ENCODE data around the gene UBA6. TPM values are rescaled to one million over a fixed set of nuclear protein-coding genes. Genes with fewer than 3 reads are reported as not detected.
A peak's percentile ranks its signal among the peaks of the same experiment; 100 is the strongest.
"Not testable (repeated sequence)": the region's sequence is repeated elsewhere in the genome, so short reads cannot be mapped to it uniquely, and the experiment has no call there.

Gene UBA6
- total RNA-seq, result 10 to 100 TPM; 28.9 to 64.0 (median 41.5) TPM

GRCh38 chr4:67700738-67701516 lies at the start of gene UBA6:
UBA6 (minus strand) TSS chr4:67701155; CDS start chr4:67701119, 36 bp downstream.
- WGBS, 10 experiments, result 0 to 10% (median 0%) methylated on average over 2 to 13 of the region's 57 CpGs; no CpG with 5 or more reads in 3 of the 10 experiments
- Histone ChIP-seq H3K4me3 (peak within 1 kb of the TSS; percentile 67 to 96 (median 92)), H3K27ac (peak within 1 kb of the TSS; percentile 91 to 94), H3K4me1 (replicated peaks in 1 of 2) (peaks cover 5 to 17% of the 10 kb centered on the region in 2 donors)
- in situ Hi-C loops (cut with MboI; ENCODE audit: low pct_unique_long_range_greater_than_20kb in 2 of 9, low sequenced_read_pairs in 9 of 9, unreplicated experiment in 9 of 9), result no loop called here
- peak; percentile 91 to 97 (median 96) for ATAC-seq (replicated peaks in 6 of 8)

DNA sequence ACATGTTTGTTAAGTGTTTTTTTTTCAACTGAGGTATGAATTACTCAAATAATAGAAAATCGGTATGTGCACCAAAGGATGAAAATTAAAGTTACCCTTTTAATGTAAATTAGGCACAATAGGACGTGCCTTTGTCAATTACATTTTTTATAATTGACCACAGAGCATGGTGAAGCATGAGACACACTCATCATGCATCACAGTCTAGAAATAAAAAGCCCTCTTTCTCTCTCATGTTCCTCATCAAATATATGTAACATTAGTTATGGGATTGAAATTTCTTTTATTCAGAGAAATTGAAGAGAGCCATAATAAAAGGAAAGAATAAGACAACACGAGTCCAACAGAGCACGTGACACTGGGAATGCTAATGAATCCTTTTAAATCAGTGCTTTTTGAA lies 49.7 kb upstream of the UBA6 start:
- WGBS, 10 experiments, result 25 to 85% (median 54%) methylated on average over 2 to 4 of the region's 4 CpGs
- peak in 1 of 8 experiments; percentile 15 for ATAC-seq (replicated peaks in 6 of 8)
- H3K4me3 ChIP-seq, result no peak overlapping the region
- in situ Hi-C loops (cut with MboI; ENCODE audit: low pct_unique_long_range_greater_than_20kb in 2 of 9, low sequenced_read_pairs in 9 of 9, unreplicated experiment in 9 of 9), result no loop called here
- H3K27ac ChIP-seq, result no peak overlapping the region
- H3K4me1 ChIP-seq (replicated peaks in 1 of 2), result peaks cover 0 to 7% of the 10 kb centered on the region in 2 donors

- in situ Hi-C loops (cut with MboI; ENCODE audit: low pct_unique_long_range_greater_than_20kb in 2 of 9, low sequenced_read_pairs in 9 of 9, unreplicated experiment in 9 of 9), result no loop called here
- 39 to 86% (median 70%) methylated on average over 1 to 3 of the region's 3 CpGs; no CpG with 5 or more reads in 2 of the 10 experiments for WGBS, 10 experiments
- no peak for ATAC-seq (replicated peaks in 6 of 8)
- no peak overlapping the region for H3K4me3 ChIP-seq
- H3K4me1 ChIP-seq (replicated peaks in 1 of 2), result peaks cover 0 to 7% of the 10 kb centered on the region in 2 donors
- H3K27ac ChIP-seq, result no peak overlapping the region
Observed at GRCh38 chr4:67749286-67749685, 48.3 kb upstream of the UBA6 start.

DNA sequence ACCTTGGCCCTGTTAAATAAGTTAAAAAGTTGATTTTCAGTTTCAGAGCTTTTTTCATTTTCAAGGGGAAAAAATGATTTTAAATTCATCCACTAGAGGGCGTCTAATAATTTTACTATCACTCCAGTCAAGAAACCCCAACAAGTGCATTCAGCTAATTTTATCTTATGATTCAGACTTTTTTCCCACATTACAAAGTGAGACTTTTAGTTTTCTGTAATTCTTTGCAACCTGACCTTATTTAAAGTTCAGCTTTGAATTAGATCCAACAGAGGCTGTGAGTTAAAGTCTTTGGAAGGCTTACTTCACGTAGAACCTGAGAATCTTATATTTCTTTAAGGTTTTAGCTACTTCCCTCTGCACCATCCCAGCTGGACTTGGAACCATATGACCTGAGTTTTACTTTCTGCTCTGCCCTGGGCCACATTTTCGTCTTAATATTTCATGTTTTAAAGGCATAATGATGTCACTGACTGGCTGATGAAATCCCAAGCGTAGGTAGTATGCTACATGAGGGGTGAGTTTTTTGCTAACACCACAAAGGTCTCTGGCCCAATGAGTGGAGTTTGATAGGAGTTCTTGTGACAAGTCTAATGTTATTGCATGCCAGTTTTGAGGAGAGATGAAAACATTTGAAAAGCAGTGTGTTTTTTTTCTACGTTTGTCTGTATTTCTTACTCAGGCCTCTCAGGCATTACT lies 46.0 kb upstream of the UBA6 start:
- no peak for ATAC-seq (replicated peaks in 6 of 8)
- Histone ChIP-seq H3K4me1 (replicated peaks in 1 of 2) (peaks cover 0 to 7% of the 10 kb centered on the region in 2 donors), H3K4me3 (no peak overlapping the region), H3K27ac (no peak overlapping the region)
- in situ Hi-C loops (cut with MboI; ENCODE audit: low pct_unique_long_range_greater_than_20kb in 2 of 9, low sequenced_read_pairs in 9 of 9, unreplicated experiment in 9 of 9), result no loop called here
- WGBS, 10 experiments, result 38 to 88% (median 56%) methylated on average over 3 to 5 of the region's 5 CpGs

DNA sequence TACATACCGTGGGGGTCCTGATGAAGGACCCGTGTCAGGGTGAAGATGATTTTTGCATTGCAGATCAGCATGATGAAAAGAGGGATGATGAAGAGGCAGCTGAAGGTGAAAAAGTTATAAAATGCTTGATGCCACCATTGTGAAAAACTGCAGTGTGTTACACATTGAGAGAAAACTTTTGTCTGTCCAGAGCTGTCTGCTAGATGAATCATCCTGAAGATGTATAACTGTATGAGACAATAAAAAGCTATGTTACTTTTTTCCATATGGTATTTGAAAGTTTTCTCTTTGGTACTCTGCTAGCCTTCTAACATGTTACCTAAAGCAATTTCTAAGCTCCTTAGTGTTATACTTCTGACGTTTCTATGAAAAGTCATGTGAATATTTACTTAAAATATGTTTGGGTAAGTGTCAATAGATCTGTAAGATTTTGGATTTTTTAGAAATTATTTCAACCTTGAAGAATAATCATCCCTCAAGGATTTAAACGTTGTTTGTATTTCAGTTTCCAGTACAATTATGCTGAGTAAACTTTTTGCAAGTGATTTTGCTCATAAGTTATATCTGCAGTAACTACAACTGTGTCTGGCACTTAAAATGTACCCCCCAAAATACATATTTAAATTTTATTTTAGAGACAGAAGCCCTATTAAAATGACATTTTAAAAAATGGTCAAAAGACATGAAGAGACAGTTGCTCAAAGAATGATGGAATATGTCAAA lies 43.8 kb upstream of the UBA6 start:
- WGBS, 10 experiments, result 30 to 100% (median 52%) methylated on average over 1 to 4 of the region's 4 CpGs
- Histone ChIP-seq H3K4me3 (no peak overlapping the region), H3K27ac (no peak overlapping the region), H3K4me1 (replicated peaks in 1 of 2) (no peaks in the 10 kb centered on the region)
- in situ Hi-C loops (cut with MboI; ENCODE audit: low pct_unique_long_range_greater_than_20kb in 2 of 9, low sequenced_read_pairs in 9 of 9, unreplicated experiment in 9 of 9), result no loop called here
- peak in 2 of 8 experiments; percentile 18 to 27 for ATAC-seq (replicated peaks in 6 of 8)

- H3K4me3 ChIP-seq, result no peak overlapping the region
- no peak overlapping the region for H3K27ac ChIP-seq
- H3K4me1 ChIP-seq (replicated peaks in 1 of 2), result no peaks in the 10 kb centered on the region
- in situ Hi-C loops (cut with MboI; ENCODE audit: low pct_unique_long_range_greater_than_20kb in 2 of 9, low sequenced_read_pairs in 9 of 9, unreplicated experiment in 9 of 9), result no loop called here
- whole genome bisulfite sequencing, 10 experiments, result 80 to 100% (median 100%) methylated on average over 1 to 3 of the region's 3 CpGs
- ATAC-seq (replicated peaks in 6 of 8), result no peak
Observed at GRCh38 chr4:67743194-67743593, 42.2 kb upstream of the UBA6 start.

DNA sequence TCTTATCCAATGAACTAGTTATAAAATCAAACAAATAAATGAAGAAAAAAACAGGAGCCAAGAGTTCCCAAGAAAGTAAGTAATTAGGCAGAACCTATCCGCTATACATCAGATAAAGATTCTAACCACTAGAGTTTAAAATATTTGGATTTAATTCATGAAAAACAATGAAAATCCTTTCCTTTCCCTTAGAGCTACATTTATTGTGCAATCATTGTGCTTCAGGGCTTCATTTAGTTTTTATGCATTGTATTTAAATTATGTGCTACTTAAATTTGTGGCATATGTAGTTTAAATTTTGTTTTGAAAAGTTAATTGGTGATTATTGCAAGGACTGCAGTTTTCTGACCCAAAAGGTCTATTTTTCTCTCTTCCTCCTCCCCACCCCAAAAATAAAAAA lies 35.3 kb upstream of the UBA6 start:
- H3K4me1 ChIP-seq (replicated peaks in 1 of 2), result peaks cover 0 to 3% of the 10 kb centered on the region in 2 donors
- in situ Hi-C loops (cut with MboI; ENCODE audit: low pct_unique_long_range_greater_than_20kb in 2 of 9, low sequenced_read_pairs in 9 of 9, unreplicated experiment in 9 of 9), result no loop called here
- WGBS, 10 experiments, result 38 to 100% (median 100%) methylated on average over 1 of the region's 1 CpG
- ATAC-seq (replicated peaks in 6 of 8), result no peak
- H3K4me3 ChIP-seq, result no peak overlapping the region
- H3K27ac ChIP-seq, result no peak overlapping the region

DNA sequence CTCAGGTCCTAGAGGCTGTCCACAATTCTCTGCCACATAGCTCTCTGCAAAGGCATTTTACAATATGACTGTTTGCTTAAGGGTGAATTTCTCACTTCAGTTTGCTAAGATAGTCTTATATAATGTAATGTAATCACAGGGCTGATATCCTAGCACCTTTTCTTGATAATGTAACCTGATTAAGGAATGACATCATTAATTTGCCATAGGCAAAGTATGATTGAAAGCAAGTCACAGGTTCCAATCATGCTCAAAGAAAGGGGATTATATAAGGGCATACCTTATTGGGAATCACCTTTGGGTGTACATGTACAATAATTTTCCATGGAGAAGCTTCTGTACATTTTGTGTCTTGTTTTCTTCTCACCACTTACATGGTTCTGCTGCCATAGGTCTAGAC lies 34.4 kb upstream of the UBA6 start:
- no peak overlapping the region for H3K27ac ChIP-seq
- H3K4me1 ChIP-seq (replicated peaks in 1 of 2), result peaks cover 0 to 3% of the 10 kb centered on the region in 2 donors
- H3K4me3 ChIP-seq, result no peak overlapping the region
- in situ Hi-C loops (cut with MboI; ENCODE audit: low pct_unique_long_range_greater_than_20kb in 2 of 9, low sequenced_read_pairs in 9 of 9, unreplicated experiment in 9 of 9), result no loop called here
- no peak for ATAC-seq (replicated peaks in 6 of 8)

- ATAC-seq (replicated peaks in 6 of 8); H3K27ac ChIP-seq; in situ Hi-C loops (cut with MboI; ENCODE audit: low pct_unique_long_range_greater_than_20kb in 2 of 9, low sequenced_read_pairs in 9 of 9, unreplicated experiment in 9 of 9); H3K4me1 ChIP-seq (replicated peaks in 1 of 2); H3K4me3 ChIP-seq: not testable (repeated sequence)
- WGBS, 10 experiments, result 83 to 100% (median 95%) methylated on average over 1 to 2 of the region's 3 CpGs; no CpG with 5 or more reads in 6 of the 10 experiments
Observed at GRCh38 chr4:67730511-67730910, 29.6 kb upstream of the UBA6 start.

DNA sequence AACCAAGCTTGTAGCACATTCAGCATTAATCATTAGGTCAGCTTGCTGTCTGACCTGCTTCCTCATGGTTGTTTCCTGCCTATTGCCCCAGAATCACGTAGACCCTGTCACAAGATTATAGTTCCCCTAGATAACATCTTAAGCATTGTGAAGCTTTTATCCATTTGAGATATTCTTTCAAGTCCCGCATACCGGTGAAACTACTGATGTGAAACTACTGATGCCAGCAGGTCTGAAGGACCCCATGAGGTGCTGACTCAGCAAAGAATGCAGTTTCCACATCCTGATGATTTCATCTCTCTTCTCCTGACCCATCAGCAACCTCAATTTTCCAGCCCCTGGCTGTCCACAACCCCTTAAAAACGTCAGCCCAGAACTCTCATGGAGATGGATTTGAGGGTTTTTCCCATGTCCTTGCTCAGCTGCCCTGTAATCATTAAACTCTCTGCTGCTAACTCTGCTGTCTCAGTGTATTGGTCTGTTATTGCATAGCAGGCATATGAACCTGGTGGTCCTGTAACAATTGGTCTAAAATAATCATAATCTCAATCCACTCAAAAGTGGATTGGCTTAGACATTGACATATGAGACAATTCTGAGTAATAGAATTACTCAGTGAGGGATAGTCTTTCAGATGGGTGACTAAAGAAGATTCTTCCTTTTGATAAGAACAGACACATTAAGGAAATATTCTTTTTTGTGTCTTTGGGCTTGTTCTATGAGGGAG lies 26.3 kb upstream of the UBA6 start:
- WGBS, 10 experiments, result 8 to 94% (median 82%) methylated on average over 1 to 4 of the region's 4 CpGs; no CpG with 5 or more reads in 3 of the 10 experiments
- H3K4me1 ChIP-seq (replicated peaks in 1 of 2), result no peaks in the 10 kb centered on the region
- peak in 7 of 8 experiments; percentile 24 to 81 (median 55) for ATAC-seq (replicated peaks in 6 of 8)
- no peak overlapping the region for H3K27ac ChIP-seq
- in situ Hi-C loops (cut with MboI; ENCODE audit: low pct_unique_long_range_greater_than_20kb in 2 of 9, low sequenced_read_pairs in 9 of 9, unreplicated experiment in 9 of 9), result no loop called here
- H3K4me3 ChIP-seq, result no peak overlapping the region

- no peak for ATAC-seq (replicated peaks in 6 of 8)
- no peak overlapping the region for H3K27ac ChIP-seq
- no peak overlapping the region for H3K4me3 ChIP-seq
- no peaks in the 10 kb centered on the region for H3K4me1 ChIP-seq (replicated peaks in 1 of 2)
- in situ Hi-C loops (cut with MboI; ENCODE audit: low pct_unique_long_range_greater_than_20kb in 2 of 9, low sequenced_read_pairs in 9 of 9, unreplicated experiment in 9 of 9), result no loop called here
- 22 to 100% (median 83%) methylated on average over 2 to 4 of the region's 4 CpGs; no CpG with 5 or more reads in 2 of the 10 experiments for whole genome bisulfite sequencing, 10 experiments
Observed at GRCh38 chr4:67725981-67726380, 25.0 kb upstream of the UBA6 start.

- no peak overlapping the region for H3K4me3 ChIP-seq
- ATAC-seq (replicated peaks in 6 of 8), result peak in 1 of 8 experiments; percentile 28
- in situ Hi-C loops (cut with MboI; ENCODE audit: low pct_unique_long_range_greater_than_20kb in 2 of 9, low sequenced_read_pairs in 9 of 9, unreplicated experiment in 9 of 9), result no loop called here
- no peaks in the 10 kb centered on the region for H3K4me1 ChIP-seq (replicated peaks in 1 of 2)
- 100% methylated on average over 1 of the region's 1 CpG; no CpG with 5 or more reads in 3 of the 10 experiments for WGBS, 10 experiments
- no peak overlapping the region for H3K27ac ChIP-seq
Observed at GRCh38 chr4:67725132-67725531, 24.2 kb upstream of the UBA6 start.

Measured in motor neuron (in vitro differentiated cells).